CD4-positive, CD25-positive, alpha-beta regulatory T cell (primary cell): ENCODE data around the gene GBF1. TPM values are rescaled to one million over a fixed set of nuclear protein-coding genes. Genes with fewer than 3 reads are reported as not detected.
A peak's percentile ranks its signal among the peaks of the same experiment; 100 is the strongest.

ENCODE experiments used
- ATAC-seq, 2 donors: fragments of 150-1000 bp; cut with Tn5 transposase; one replicate each; pipeline ENCODE4 v1.10.0; 2021; ENCODE audit warnings: low read depth in 2 of 2, moderate number of reproducible peaks in 2 of 2, moderate library complexity in 1 of 2
- DNase-seq, 3 donors: peaks; one replicate each; pipeline versions ENCODE4 v3.0.0 to v3.0.0-alpha.2; 2012 to 2022; ENCODE audit warnings: mixed read lengths in 1 of 3
- H3K27ac ChIP-seq: one replicate; pipeline ENCODE4 v1.7.0; 2013; ENCODE audit warnings: mild to moderate bottlenecking, low read length; ENCODE audit not compliant: insufficient read depth, poor library complexity, severe bottlenecking
- H3K27me3 ChIP-seq: one replicate; pipeline ENCODE4 v1.7.0; 2013; ENCODE audit warnings: low read length; ENCODE audit not compliant: control insufficient read depth, insufficient read depth
- H3K36me3 ChIP-seq: one replicate; pipeline ENCODE4 v1.7.0; 2013; ENCODE audit warnings: mild to moderate bottlenecking, low read length, moderate library complexity; ENCODE audit not compliant: control insufficient read depth, insufficient read depth
- H3K4me1 ChIP-seq: 2 replicates; pipeline ENCODE4 v1.7.0; 2013; ENCODE audit warnings: mild to moderate bottlenecking, low read length; ENCODE audit not compliant: insufficient read depth, control insufficient read depth, poor library complexity, severe bottlenecking
- H3K4me3 ChIP-seq: one replicate; pipeline ENCODE4 v1.7.0; 2013; ENCODE audit warnings: low read depth, mild to moderate bottlenecking, low read length, moderate library complexity
- H3K9me3 ChIP-seq, 2 experiments: 1 replicate in 1 of 2; 2 replicates in 1 of 2; pipeline ENCODE4 v1.7.0; 2013; ENCODE audit warnings: low read length in 2 of 2, mild to moderate bottlenecking in 1 of 2, moderate library complexity in 1 of 2; ENCODE audit not compliant: control insufficient read depth in 2 of 2
- H3K27ac Mint-ChIP-seq, 3 donors: one replicate each; pipeline ENCODE4 v1.8.0; 2020 to 2022; ENCODE audit warnings: mild to moderate bottlenecking in 3 of 3, mixed read lengths in 3 of 3, moderate library complexity in 2 of 3
- H3K27me3 Mint-ChIP-seq: one replicate; pipeline ENCODE4 v1.8.0; 2022; ENCODE audit warnings: mild to moderate bottlenecking, mixed read lengths
- H3K36me3 Mint-ChIP-seq: one replicate; pipeline ENCODE4 v1.8.0; 2020; ENCODE audit warnings: mixed read lengths
- H3K4me1 Mint-ChIP-seq, 4 donors: one replicate each; pipeline ENCODE4 v1.8.0; 2020 to 2022; ENCODE audit warnings: mixed read lengths in 4 of 4, mild to moderate bottlenecking in 1 of 4
- H3K4me3 Mint-ChIP-seq, 4 donors: one replicate each; pipeline ENCODE4 v1.8.0; 2020 to 2022; ENCODE audit warnings: mild to moderate bottlenecking in 4 of 4, mixed read lengths in 4 of 4, moderate library complexity in 3 of 4
- H3K9me3 Mint-ChIP-seq, 7 donors: one replicate each; pipeline ENCODE4 v1.8.0; 2020 to 2022; ENCODE audit warnings: mixed read lengths in 7 of 7, mild to moderate bottlenecking in 3 of 7, moderate library complexity in 2 of 7
- polyA plus RNA-seq, 4 donors: library from polyadenylated mRNA; unstranded; fragments of 300-500 nt; fragmentation: Illumina TruSeq; gene quantifications; one replicate each; pipeline ENCODE4 v1.2.3, GENCODE V29; 2021
- total RNA-seq: library from RNA; stranded (reverse); gene quantifications from one replicate; pipeline ENCODE4 v1.2.3, GENCODE V29; 2022

GBF1 gene
- total and polyA plus RNA-seq, 5 donors from 2014 or later, result 8.8 to 45.6 (median 10.0) TPM

- peaks cover 0 to 2% (median 0%) of the 10 kb centered on the region in 7 donors for H3K9me3 Mint-ChIP-seq
Observed at GRCh38 chr10:102227050-102227449, 18.3 kb upstream of the GBF1 start.

GRCh38 chr10:102229810-102230263 is 15.5 kb upstream of the GBF1 start:
- H3K9me3 Mint-ChIP-seq, result peaks cover 0 to 2% (median 0%) of the 10 kb centered on the region in 7 donors
- peaks cover 5 to 48% (median 12%) of the 10 kb centered on the region in 4 donors for H3K4me1 Mint-ChIP-seq
- Histone ChIP-seq H3K9me3 (no peaks in the 10 kb centered on the region), H3K4me1 (peaks cover 33% of the 10 kb centered on the region), H3K27ac (no peak overlapping the region), H3K4me3 (peak overlapping the region; percentile 53), H3K36me3 (no peaks in the 10 kb centered on the region), H3K27me3 (peaks cover 22% of the 10 kb centered on the region)
- ATAC-seq (peak; percentile 62), DNase-seq (peak; percentile 76 to 86 (median 85))
- peaks cover 67% of the 10 kb centered on the region for H3K27me3 Mint-ChIP-seq
- H3K27ac Mint-ChIP-seq, result peak overlapping the region in 1 of 3 donors; percentile 52
- no peaks in the 10 kb centered on the region for H3K36me3 Mint-ChIP-seq
- peak overlapping the region; percentile 83 to 90 (median 87) for H3K4me3 Mint-ChIP-seq

More at GRCh38 chr10:102227050-102227449, 18.3 kb upstream of the GBF1 start:
- no peaks in the 10 kb centered on the region for H3K36me3 ChIP-seq
- H3K36me3 Mint-ChIP-seq, result no peaks in the 10 kb centered on the region
- peaks cover 0 to 48% (median 12%) of the 10 kb centered on the region in 4 donors for H3K4me1 Mint-ChIP-seq
- peaks cover 25% of the 10 kb centered on the region for H3K27me3 ChIP-seq
- no peak overlapping the region for H3K27ac ChIP-seq
- DNase-seq, result no peak
- H3K9me3 ChIP-seq, result no peaks in the 10 kb centered on the region
- H3K27ac Mint-ChIP-seq, result no peak overlapping the region
- no peak for ATAC-seq
- H3K27me3 Mint-ChIP-seq, result peaks cover 68% of the 10 kb centered on the region
- H3K4me1 ChIP-seq, result peaks cover 33% of the 10 kb centered on the region
- H3K4me3 ChIP-seq, result no peak overlapping the region
- H3K4me3 Mint-ChIP-seq, result peak overlapping the region in 2 of 4 donors; percentile 62 to 65

GRCh38 chr10:102230264-102230860 is 15.0 kb upstream of the GBF1 start:
- H3K27me3 ChIP-seq, result peaks cover 22% of the 10 kb centered on the region
- Mint-ChIP-seq H3K27me3 (peaks cover 66% of the 10 kb centered on the region), H3K4me1 (peaks cover 5 to 47% (median 12%) of the 10 kb centered on the region in 4 donors), H3K27ac (peak overlapping the region in 1 of 3 donors; percentile 26), H3K4me3 (peak overlapping the region; percentile 83 to 90 (median 87)), H3K9me3 (peaks cover 0 to 2% (median 0%) of the 10 kb centered on the region in 7 donors), H3K36me3 (no peaks in the 10 kb centered on the region)
- no peak for ATAC-seq
- H3K36me3 ChIP-seq, result no peaks in the 10 kb centered on the region
- H3K9me3 ChIP-seq, result no peaks in the 10 kb centered on the region
- no peak overlapping the region for H3K27ac ChIP-seq
- peak overlapping the region; percentile 53 for H3K4me3 ChIP-seq
- DNase-seq, result peak in 2 of 3 donors; percentile 21 to 23
- peaks cover 33% of the 10 kb centered on the region for H3K4me1 ChIP-seq

- Histone ChIP-seq H3K4me3 (no peak overlapping the region), H3K9me3 (no peaks in the 10 kb centered on the region), H3K4me1 (peaks cover 30% of the 10 kb centered on the region), H3K27me3 (peaks cover 23% of the 10 kb centered on the region), H3K36me3 (no peaks in the 10 kb centered on the region), H3K27ac (no peak overlapping the region)
- H3K4me1 Mint-ChIP-seq, result peaks cover 5 to 41% (median 11%) of the 10 kb centered on the region in 4 donors
- ATAC-seq, result no peak
- peaks cover 0 to 2% (median 0%) of the 10 kb centered on the region in 7 donors for H3K9me3 Mint-ChIP-seq
- H3K27me3 Mint-ChIP-seq, result peaks cover 69% of the 10 kb centered on the region
- DNase-seq, result peak; percentile 20 to 63 (median 49)
- peak overlapping the region; percentile 74 to 90 (median 81) for H3K4me3 Mint-ChIP-seq
- no peak overlapping the region for H3K27ac Mint-ChIP-seq
- H3K36me3 Mint-ChIP-seq, result no peaks in the 10 kb centered on the region
Observed at GRCh38 chr10:102230861-102231356, 14.4 kb upstream of the GBF1 start.

GRCh38 chr10:102231357-102232318 is 13.7 kb upstream of the GBF1 start:
- H3K4me3 Mint-ChIP-seq, result peak overlapping the region; percentile 74 to 90 (median 81)
- Histone ChIP-seq H3K27me3 (peaks cover 23% of the 10 kb centered on the region), H3K27ac (no peak overlapping the region), H3K4me3 (no peak overlapping the region), H3K4me1 (peaks cover 23% of the 10 kb centered on the region), H3K36me3 (no peaks in the 10 kb centered on the region), H3K9me3 (no peaks in the 10 kb centered on the region)
- peak; percentile 46 to 55 for ATAC-seq
- peaks cover 69% of the 10 kb centered on the region for H3K27me3 Mint-ChIP-seq
- peaks cover 0 to 34% (median 7%) of the 10 kb centered on the region in 4 donors for H3K4me1 Mint-ChIP-seq
- H3K27ac Mint-ChIP-seq, result no peak overlapping the region
- peak; percentile 53 to 65 (median 54) for DNase-seq
- H3K9me3 Mint-ChIP-seq, result no peaks in the 10 kb centered on the region
- no peaks in the 10 kb centered on the region for H3K36me3 Mint-ChIP-seq

GRCh38 chr10:102233997-102234396 is 11.3 kb upstream of the GBF1 start:
- H3K4me1 Mint-ChIP-seq, result peaks cover 0 to 23% (median 5%) of the 10 kb centered on the region in 4 donors
- Histone ChIP-seq H3K4me1 (peaks cover 22% of the 10 kb centered on the region), H3K4me3 (no peak overlapping the region), H3K27me3 (peaks cover 15% of the 10 kb centered on the region), H3K36me3 (no peaks in the 10 kb centered on the region), H3K9me3 (no peaks in the 10 kb centered on the region), H3K27ac (no peak overlapping the region)
- H3K4me3 Mint-ChIP-seq, result peak overlapping the region in 1 of 4 donors; percentile 43
- no peak for ATAC-seq
- H3K27ac Mint-ChIP-seq, result no peak overlapping the region
- H3K36me3 Mint-ChIP-seq, result no peaks in the 10 kb centered on the region
- DNase-seq, result no peak
- H3K9me3 Mint-ChIP-seq, result no peaks in the 10 kb centered on the region
- H3K27me3 Mint-ChIP-seq, result peaks cover 71% of the 10 kb centered on the region

- Mint-ChIP-seq H3K27ac (no peak overlapping the region), H3K9me3 (no peaks in the 10 kb centered on the region), H3K36me3 (no peaks in the 10 kb centered on the region), H3K4me3 (peak overlapping the region in 1 of 4 donors; percentile 30), H3K4me1 (peaks cover 0 to 17% (median 3%) of the 10 kb centered on the region in 4 donors), H3K27me3 (peaks cover 65% of the 10 kb centered on the region)
- Histone ChIP-seq H3K27ac (no peak overlapping the region), H3K27me3 (peaks cover 17% of the 10 kb centered on the region), H3K4me1 (peaks cover 19% of the 10 kb centered on the region), H3K4me3 (no peak overlapping the region), H3K36me3 (no peaks in the 10 kb centered on the region), H3K9me3 (no peaks in the 10 kb centered on the region)
- DNase-seq (no peak), ATAC-seq (no peak)
Observed at GRCh38 chr10:102234888-102235597, 10.3 kb upstream of the GBF1 start.
